Right lobe of liver (tissue), 4 donors: ENCODE data around the gene SPOCD1.

Source experiments
- POLR2A ChIP-seq: fragments of 450-650 bp; IDR thresholded peaks from one replicate; pipeline ENCODE4 v1.6.1; 2017; ENCODE audit warnings: antibody characterized with exemption, mild to moderate bottlenecking
- TF ChIP-seq, protein P1 (sequence below), 4 donors: fragments of 200-600 bp in 3 of 4; fragments of 450-650 bp in 1 of 4; IDR thresholded peaks; one replicate each; pipeline versions ENCODE4 v1.5.1 to v1.8.0; 2016 to 2022; ENCODE audit warnings: antibody characterized with exemption in 4 of 4, mild to moderate bottlenecking in 2 of 4
- donor health status: DM: no; HTN: no; CAD: no.
- donor health status: DM: no; HTN: no; CAD: no.
- donor health status: DM: no; HTN: yes; CAD: no.

DNA sequence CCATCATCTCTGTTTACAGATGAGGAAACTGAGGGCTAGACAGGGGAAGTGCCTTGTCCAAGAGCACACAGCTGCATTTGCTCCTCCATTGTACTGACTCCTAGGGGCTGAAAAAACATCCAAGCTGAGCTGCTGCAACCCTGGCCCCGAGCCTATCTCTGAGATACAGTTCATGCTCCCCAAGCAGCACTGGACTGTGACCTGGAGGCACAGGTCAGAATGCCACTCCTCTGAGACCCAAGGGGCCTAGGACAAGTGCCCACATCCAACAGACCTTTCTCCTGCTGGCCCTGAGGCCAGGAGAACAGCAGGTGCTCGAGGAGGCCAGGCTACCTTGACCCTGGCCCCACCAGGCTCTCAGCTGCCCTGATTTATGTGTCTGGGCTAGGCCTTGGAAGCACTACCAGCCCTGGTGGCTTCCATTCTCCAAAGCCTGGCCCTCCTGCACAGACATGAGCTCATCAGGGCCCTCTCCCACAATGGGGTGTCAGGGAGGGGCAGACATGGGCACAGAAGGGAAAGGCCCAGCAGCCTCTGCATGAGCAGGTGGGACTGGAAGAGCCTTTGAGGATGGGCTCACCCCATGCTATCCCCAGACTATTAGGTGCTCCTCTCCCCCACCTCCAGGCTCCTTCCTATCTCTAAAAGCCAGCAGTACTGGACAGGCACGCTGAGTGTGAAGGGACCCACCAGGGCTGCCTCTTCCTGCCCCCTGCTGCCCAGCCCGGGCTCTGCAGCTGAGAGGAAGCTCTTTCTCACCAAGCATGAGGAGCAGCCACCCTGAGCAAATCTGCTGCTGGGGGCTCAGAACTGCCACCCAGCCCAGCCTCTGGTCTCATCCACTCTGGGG is 70.5 kb downstream of the SPOCD1 start:
- TF ChIP-seq, protein P1, sequence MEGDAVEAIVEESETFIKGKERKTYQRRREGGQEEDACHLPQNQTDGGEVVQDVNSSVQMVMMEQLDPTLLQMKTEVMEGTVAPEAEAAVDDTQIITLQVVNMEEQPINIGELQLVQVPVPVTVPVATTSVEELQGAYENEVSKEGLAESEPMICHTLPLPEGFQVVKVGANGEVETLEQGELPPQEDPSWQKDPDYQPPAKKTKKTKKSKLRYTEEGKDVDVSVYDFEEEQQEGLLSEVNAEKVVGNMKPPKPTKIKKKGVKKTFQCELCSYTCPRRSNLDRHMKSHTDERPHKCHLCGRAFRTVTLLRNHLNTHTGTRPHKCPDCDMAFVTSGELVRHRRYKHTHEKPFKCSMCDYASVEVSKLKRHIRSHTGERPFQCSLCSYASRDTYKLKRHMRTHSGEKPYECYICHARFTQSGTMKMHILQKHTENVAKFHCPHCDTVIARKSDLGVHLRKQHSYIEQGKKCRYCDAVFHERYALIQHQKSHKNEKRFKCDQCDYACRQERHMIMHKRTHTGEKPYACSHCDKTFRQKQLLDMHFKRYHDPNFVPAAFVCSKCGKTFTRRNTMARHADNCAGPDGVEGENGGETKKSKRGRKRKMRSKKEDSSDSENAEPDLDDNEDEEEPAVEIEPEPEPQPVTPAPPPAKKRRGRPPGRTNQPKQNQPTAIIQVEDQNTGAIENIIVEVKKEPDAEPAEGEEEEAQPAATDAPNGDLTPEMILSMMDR (IDR thresholded peaks at IDR 0.05), result peak; percentile 50 to 64 (median 54)
- no peak for TF ChIP-seq POLR2A
